Stimulated activated CD8-positive, alpha-beta memory T cell treated with anti-CD3 and anti-CD28 coated beads, Interleukin-7, amount 100 ng/mL, for 24 hours (primary cell): Measurements from ENCODE around the gene ATG9B.

Experiments used
- DNase-seq: peaks from one replicate; pipeline ENCODE4 v3.0.0-alpha.2; 2020; ENCODE audit warnings: low read depth

The ATG9B gene

GRCh38 chr7:150966002-150966401, 58.3 kb downstream of the ATG9B start:
- DNase-seq, result no peak

- DNase-seq, result no peak
Measured at GRCh38 chr7:150965273-150965830, 58.9 kb downstream of the ATG9B start.
